Measurements from ENCODE around the gene TOLLIP. TPM values are rescaled to one million over a fixed set of nuclear protein-coding genes. Genes with fewer than 3 reads are reported as not detected.

TOLLIP gene
- total RNA-seq, 1 experiment from 2014 or later, result 53.4 TPM

GRCh38 chr11:1290052-1291040, 19.1 kb downstream of the TOLLIP start:
- Mint-ChIP-seq H3K27me3 (ENCODE audit: unreplicated experiment) (no peaks in the 10 kb centered on the region), H3K36me3 (ENCODE audit: insufficient read depth, unreplicated experiment) (peaks cover 20% of the 10 kb centered on the region), H3K4me1 (ENCODE audit: low read depth, unreplicated experiment) (no peaks in the 10 kb centered on the region), H3K27ac (ENCODE audit: unreplicated experiment) (no peak overlapping the region), H3K9me3 (ENCODE audit: low read depth, unreplicated experiment) (no peaks in the 10 kb centered on the region), H3K4me3 (ENCODE audit: low read depth, unreplicated experiment) (no peak overlapping the region)
- CTCF ChIA-PET, result interaction anchor here (0.6 kb wide), 1 partner anchor 1582 kb away, joined by 3 read pairs; no protein-coding TSS in a partner anchor
- DNase-seq, result no peak
- TF ChIP-seq CTCF (IDR thresholded peaks at IDR 0.05; ENCODE audit: unreplicated experiment), result no peak
- intact Hi-C loops (cut with micrococcal nuclease; ENCODE audit: unreplicated experiment), result no loop called here
- BruUV-seq (replicated peaks), result no TSS peak

GRCh38 chr11:1289211-1289935, 20.1 kb downstream of the TOLLIP start:
- peaks cover 27% of the 10 kb centered on the region for H3K36me3 Mint-ChIP-seq (ENCODE audit: insufficient read depth, unreplicated experiment)
- no peak for DNase-seq
- H3K4me3 Mint-ChIP-seq (ENCODE audit: low read depth, unreplicated experiment), result no peak overlapping the region
- BruUV-seq (replicated peaks), result no TSS peak
- CTCF ChIA-PET, result interaction anchor here (0.6 kb wide), 1 partner anchor 1583 kb away, joined by 3 read pairs; no protein-coding TSS in a partner anchor
- H3K27me3 Mint-ChIP-seq (ENCODE audit: unreplicated experiment), result no peaks in the 10 kb centered on the region
- TF ChIP-seq CTCF (IDR thresholded peaks at IDR 0.05; ENCODE audit: unreplicated experiment), result no peak
- no peak overlapping the region for H3K27ac Mint-ChIP-seq (ENCODE audit: unreplicated experiment)
- intact Hi-C loops (cut with micrococcal nuclease; ENCODE audit: unreplicated experiment), result no loop called here
- H3K9me3 Mint-ChIP-seq (ENCODE audit: low read depth, unreplicated experiment), result no peaks in the 10 kb centered on the region
- H3K4me1 Mint-ChIP-seq (ENCODE audit: low read depth, unreplicated experiment), result no peaks in the 10 kb centered on the region

DNA sequence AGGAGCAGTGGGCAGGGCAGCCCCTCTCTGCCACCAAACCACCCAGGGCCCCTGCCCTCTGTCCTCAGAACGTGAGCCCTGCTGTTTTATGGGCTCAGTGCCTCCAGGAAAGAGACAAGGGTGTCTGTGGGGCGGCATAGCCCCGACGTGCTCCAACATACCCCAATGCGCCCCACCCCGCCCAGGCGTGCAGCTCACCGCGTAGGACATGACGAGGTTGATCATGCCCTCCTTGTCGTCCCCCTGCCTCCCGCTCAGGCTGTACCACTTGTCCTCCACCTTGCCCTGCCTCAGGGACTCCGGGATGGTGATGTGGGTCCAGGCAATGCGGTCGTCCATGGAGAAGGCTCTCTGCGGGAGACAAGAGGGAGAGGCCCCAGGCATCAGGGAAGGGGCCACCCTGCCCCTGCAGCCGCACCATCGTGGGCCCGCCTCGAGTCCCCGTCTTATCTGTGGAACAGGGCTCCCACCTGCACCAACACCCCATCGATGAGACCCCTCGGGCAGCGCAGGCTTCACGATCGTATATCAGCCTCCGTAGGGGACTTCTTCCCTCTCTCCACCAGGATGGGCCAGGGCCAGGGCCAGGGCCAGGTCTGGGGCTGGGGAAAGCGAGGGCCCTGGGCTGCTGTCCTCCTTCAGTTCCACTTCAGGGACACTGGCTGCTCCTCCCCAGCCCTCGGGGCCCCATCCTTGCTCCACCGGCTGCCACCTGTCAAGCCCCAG, 20.8 kb downstream of the TOLLIP start:
- H3K9me3 Mint-ChIP-seq (ENCODE audit: low read depth, unreplicated experiment), result no peaks in the 10 kb centered on the region
- H3K4me3 Mint-ChIP-seq (ENCODE audit: low read depth, unreplicated experiment), result no peak overlapping the region
- intact Hi-C loops (cut with micrococcal nuclease; ENCODE audit: unreplicated experiment), result no loop called here
- CTCF ChIA-PET, result no interaction called here
- no peaks in the 10 kb centered on the region for H3K4me1 Mint-ChIP-seq (ENCODE audit: low read depth, unreplicated experiment)
- no peaks in the 10 kb centered on the region for H3K27me3 Mint-ChIP-seq (ENCODE audit: unreplicated experiment)
- peaks cover 26% of the 10 kb centered on the region for H3K36me3 Mint-ChIP-seq (ENCODE audit: insufficient read depth, unreplicated experiment)
- TF ChIP-seq CTCF (IDR thresholded peaks at IDR 0.05; ENCODE audit: unreplicated experiment), result no peak
- BruUV-seq (replicated peaks), result no TSS peak
- DNase-seq, result no peak
- H3K27ac Mint-ChIP-seq (ENCODE audit: unreplicated experiment), result no peak overlapping the region

DNA sequence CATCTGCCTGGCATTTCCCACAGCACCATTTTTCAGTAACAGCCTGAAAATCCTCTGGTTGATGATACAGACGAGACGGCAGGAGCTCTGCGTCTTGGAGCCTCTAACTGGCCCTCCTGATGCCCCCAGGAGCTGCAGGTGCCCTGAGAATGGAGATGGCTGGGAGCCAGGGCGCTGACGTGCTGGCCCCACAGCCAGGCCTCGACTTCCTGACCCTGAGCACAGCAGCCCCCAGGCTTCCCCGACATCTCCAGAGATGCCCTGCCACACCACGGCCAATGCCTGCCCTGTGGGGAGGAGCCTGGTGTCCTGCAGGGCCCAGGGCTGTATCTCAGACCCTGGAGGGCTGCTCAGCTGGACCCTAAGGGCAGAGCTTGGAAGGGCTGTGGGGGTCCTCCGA, 21.5 kb downstream of the TOLLIP start:
- H3K36me3 Mint-ChIP-seq (ENCODE audit: insufficient read depth, unreplicated experiment), result peaks cover 21% of the 10 kb centered on the region
- no peak for TF ChIP-seq CTCF (IDR thresholded peaks at IDR 0.05; ENCODE audit: unreplicated experiment)
- no peaks in the 10 kb centered on the region for H3K9me3 Mint-ChIP-seq (ENCODE audit: low read depth, unreplicated experiment)
- BruUV-seq (replicated peaks), result no TSS peak
- no peaks in the 10 kb centered on the region for H3K4me1 Mint-ChIP-seq (ENCODE audit: low read depth, unreplicated experiment)
- no peak overlapping the region for H3K27ac Mint-ChIP-seq (ENCODE audit: unreplicated experiment)
- no peak for DNase-seq
- H3K27me3 Mint-ChIP-seq (ENCODE audit: unreplicated experiment), result no peaks in the 10 kb centered on the region
- intact Hi-C loops (cut with micrococcal nuclease; ENCODE audit: unreplicated experiment), result no loop called here
- no peak overlapping the region for H3K4me3 Mint-ChIP-seq (ENCODE audit: low read depth, unreplicated experiment)
- CTCF ChIA-PET, result no interaction called here
